Endothelial cell of umbilical vein (primary cell): Measurements from ENCODE around the gene KIF23. TPM values are rescaled to one million over a fixed set of nuclear protein-coding genes. Genes with fewer than 3 reads are reported as not detected.
"Not testable (repeated sequence)": the region's sequence is repeated elsewhere in the genome, so short reads cannot be mapped to it uniquely, and the experiment has no call there.

Source experiments
- BruUV-seq: library from RNA; stranded (reverse); fragments of 400-500 nt; replicated peaks from 2 replicates; lab custom pipeline; 2021; lab: Mats Ljungman, UMichigan
- CTCF ChIA-PET: fragments of 300-600, 350-600 bp; sonication (Branson Sonifier 250); formaldehyde crosslinking; loops from one replicate; lab custom pipeline; 2021; ENCODE audit warnings: antibody characterized with exemption, inconsistent platforms; lab: Charles Lee
- POLR2A ChIA-PET: fragments of 300-600, 350-600 bp; sonication (Branson Sonifier 250); formaldehyde crosslinking; loops from one replicate; lab custom pipeline; 2021; ENCODE audit warnings: antibody characterized with exemption, inconsistent platforms; lab: Charles Lee
- DNase-seq: peaks from one replicate; pipeline ENCODE4 v3.0.0-alpha.2; 2011; ENCODE audit warnings: low read depth, low spot score
- FAIRE-seq: peaks from 2 replicates; lab custom pipeline; 2011; peaks lifted over from hg19 to GRCh38; lab: Jason Lieb, UNC
- H2AFZ ChIP-seq: 2 replicates; pipeline ENCODE4 v1.6.0; 2012; ENCODE audit warnings: low read depth, low read length, control low read depth, inconsistent platforms
- H3K27ac ChIP-seq: 2 replicates; pipeline ENCODE4 v1.5.1; 2011; ENCODE audit warnings: low read depth, mild to moderate bottlenecking, control low read depth, low read length, moderate library complexity; ENCODE audit not compliant: insufficient read depth
- H3K27me3 ChIP-seq, 2 experiments: 2 replicates each; pipeline versions ENCODE4 v1.6.0 to v1.6.1; 2011; ENCODE audit warnings: low read length in 2 of 2, mixed read lengths in 1 of 2; ENCODE audit not compliant: control insufficient read depth in 2 of 2, insufficient read depth in 2 of 2
- H3K36me3 ChIP-seq, 2 experiments: 2 replicates in 1 of 2; 3 replicates in 1 of 2; pipeline ENCODE4 v1.5.1; 2011; ENCODE audit warnings: low read length in 2 of 2, mild to moderate bottlenecking in 1 of 2, moderate library complexity in 1 of 2; ENCODE audit not compliant: control insufficient read depth in 2 of 2, insufficient read depth in 2 of 2; ENCODE audit errors: extremely low read depth in 1 of 2
- H3K4me1 ChIP-seq: 3 replicates; pipeline ENCODE4 v1.5.1; 2011; ENCODE audit warnings: mild to moderate bottlenecking, low read length; ENCODE audit not compliant: control insufficient read depth, insufficient read depth; ENCODE audit errors: extremely low read depth
- H3K4me2 ChIP-seq: 2 replicates; pipeline ENCODE4 v1.6.1; 2011; ENCODE audit warnings: low read length, control low read depth, mixed read lengths; ENCODE audit not compliant: insufficient read depth
- H3K4me3 ChIP-seq, 3 experiments: fragments of 200-600 bp in 1 of 3; sonication (generic), shearing (Covaris generic) in 1 of 3; replicated peaks in 1 of 3; 2 replicates each; pipeline ENCODE4 v1.5.1; 2011 to 2016; ENCODE audit warnings: control low read depth in 3 of 3, low read length in 3 of 3, mild to moderate bottlenecking in 2 of 3, inconsistent platforms in 1 of 3, low read depth in 1 of 3, moderate library complexity in 1 of 3; ENCODE audit not compliant: insufficient read depth in 1 of 3
- H3K79me2 ChIP-seq: 2 replicates; pipeline ENCODE4 v1.6.0; 2012; ENCODE audit warnings: low read length, inconsistent platforms; ENCODE audit not compliant: control insufficient read depth, insufficient read depth
- H3K9ac ChIP-seq: replicated peaks from 2 replicates; pipeline ENCODE3; 2011; ENCODE audit warnings: low read length, control low read depth; ENCODE audit not compliant: insufficient read depth; ENCODE audit errors: extremely low read depth
- H3K9me1 ChIP-seq: replicated peaks from 3 replicates; pipeline ENCODE4 v1.6.0; 2011; ENCODE audit warnings: mild to moderate bottlenecking, low read length; ENCODE audit not compliant: control insufficient read depth, insufficient read depth; ENCODE audit errors: extremely low read depth
- H3K9me3 ChIP-seq: replicated peaks from 2 replicates; pipeline ENCODE4 v1.5.1; 2012; ENCODE audit warnings: low read length, inconsistent platforms; ENCODE audit not compliant: control insufficient read depth, insufficient read depth
- H4K20me1 ChIP-seq: replicated peaks from 2 replicates; pipeline ENCODE3; 2011; ENCODE audit warnings: mild to moderate bottlenecking, low read length; ENCODE audit not compliant: control insufficient read depth, insufficient read depth; ENCODE audit errors: extremely low read depth
- EZH2 ChIP-seq: IDR thresholded peaks from 2 replicates; pipeline ENCODE4 v1.6.1; 2012; ENCODE audit warnings: borderline replicate concordance, low read depth, mild to moderate bottlenecking, moderate library complexity, low read length, inconsistent platforms; ENCODE audit not compliant: severe bottlenecking
- FOS ChIP-seq: IDR thresholded peaks from 2 replicates; pipeline ENCODE4 v1.6.1; 2011; ENCODE audit warnings: mild to moderate bottlenecking, low read length, moderate library complexity, borderline replicate concordance; ENCODE audit not compliant: insufficient read depth
- GATA2 ChIP-seq: IDR thresholded peaks from 2 replicates; pipeline ENCODE4 v1.7.0; 2011; ENCODE audit warnings: low read depth, mild to moderate bottlenecking, moderate library complexity, mixed read lengths, low read length; ENCODE audit not compliant: insufficient read length, insufficient read depth
- JUN ChIP-seq: IDR thresholded peaks from 2 replicates; pipeline ENCODE4 v1.6.1; 2011; ENCODE audit warnings: borderline replicate concordance, low read depth; ENCODE audit not compliant: insufficient read length, insufficient read depth
- MYC ChIP-seq: IDR thresholded peaks from one replicate; pipeline ENCODE4 v1.6.1; 2011; ENCODE audit warnings: mild to moderate bottlenecking, low read depth, low read length
- POLR2A ChIP-seq: IDR thresholded peaks from 2 replicates; pipeline ENCODE4 v1.6.1; 2012; ENCODE audit warnings: low read depth, mild to moderate bottlenecking, control low read depth, low read length
- POLR2AphosphoS5 ChIP-seq: IDR thresholded peaks from 2 replicates; pipeline ENCODE4 v1.6.1; 2012; ENCODE audit warnings: low read depth, mild to moderate bottlenecking, control low read depth, low read length, moderate library complexity; ENCODE audit not compliant: insufficient read depth
- dilution Hi-C: fragments of 300-500 bp; cut with MboI; formaldehyde crosslinking; loops from one replicate; pipeline ENCODE4 v1.15.0; 2019; ENCODE audit warnings: low sequenced_read_pairs; ENCODE audit not compliant: extremely low pct_ligation_motif_present
- intact Hi-C: fragments of 100-400 bp; cut with micrococcal nuclease; formaldehyde crosslinking; loops from one replicate; pipeline ENCODE4 v1.10.0; 2022
- polyA plus RNA-seq, 4 experiments: library from polyadenylated mRNA; depleted of rRNA in 3 of 4; stranded (reverse) in 3 of 4; unstranded in 1 of 4; fragments of >200 nt; gene quantifications; 2 replicates each; pipeline versions ENCODE4 v1.2.1 to v1.2.3, GENCODE V29; 2011 to 2012; ENCODE audit warnings: missing spikeins in 1 of 4
- total RNA-seq: library from RNA; stranded (reverse); gene quantifications from 2 replicates; pipeline ENCODE4 v1.2.3, GENCODE V29; 2021
- TF ChIP-seq, protein P1 (sequence below), 2 donors: IDR thresholded peaks; 1 replicate in 1 of 2; 2 replicates in 1 of 2; pipeline ENCODE4 v1.5.1; 2011; ENCODE audit warnings: low read length in 2 of 2, mild to moderate bottlenecking in 2 of 2, moderate library complexity in 2 of 2, control low read depth in 1 of 2, inconsistent platforms in 1 of 2, low read depth in 1 of 2; ENCODE audit not compliant: insufficient read depth in 1 of 2; ENCODE audit errors: extremely low read depth in 1 of 2

Gene KIF23
- total and polyA plus RNA-seq, 2 donors (not counting 3 experiments of a cell fraction or from before 2014, with no cell fraction given): 25.4 to 64.7 TPM

DNA sequence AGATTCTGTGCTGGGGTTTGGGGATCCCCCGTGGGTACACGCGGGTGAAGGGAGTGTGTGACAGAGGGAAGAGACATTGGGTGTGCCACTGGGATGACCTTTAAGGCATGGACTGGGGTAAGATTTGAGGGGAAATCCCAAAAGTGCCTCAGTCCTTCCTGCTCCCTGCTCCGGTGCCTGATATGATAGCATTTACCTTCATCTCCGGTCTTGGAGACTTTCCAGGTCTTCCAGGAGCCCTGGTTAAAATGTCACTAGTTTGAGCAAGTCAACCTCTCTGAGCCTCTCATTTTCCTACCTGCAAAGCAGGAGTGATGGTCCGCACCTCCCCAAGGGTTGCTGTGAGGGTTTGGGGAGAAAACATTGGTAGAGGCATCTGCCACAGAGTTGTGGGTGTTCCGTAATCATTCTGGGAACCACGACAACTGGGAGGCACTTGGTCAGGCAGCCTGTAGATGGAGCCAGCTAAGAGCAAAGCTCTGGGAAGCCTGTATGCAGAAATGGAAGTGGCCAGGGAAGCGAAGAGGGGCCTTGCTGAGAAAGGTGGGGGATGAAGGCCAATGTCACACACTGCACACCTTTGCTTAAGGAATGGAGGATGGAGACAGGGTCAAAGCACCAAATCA lies 33.9 kb upstream of the KIF23 start:
- intact Hi-C loops (no loop called here), dilution Hi-C loops (no loop called here)
- H3K9me3 ChIP-seq: no peaks in the 10 kb centered on the region
- no peak overlapping the region for H2AFZ ChIP-seq
- BruUV-seq: no TSS peak
- H3K9ac ChIP-seq: no peak overlapping the region
- peaks cover 0 to 3% of the 10 kb centered on the region in 2 experiments for H3K27me3 ChIP-seq
- H3K4me2 ChIP-seq: no peak overlapping the region
- POLR2A ChIA-PET: no interaction called here
- H3K27ac ChIP-seq: no peak overlapping the region
- TF ChIP-seq, protein P1, sequence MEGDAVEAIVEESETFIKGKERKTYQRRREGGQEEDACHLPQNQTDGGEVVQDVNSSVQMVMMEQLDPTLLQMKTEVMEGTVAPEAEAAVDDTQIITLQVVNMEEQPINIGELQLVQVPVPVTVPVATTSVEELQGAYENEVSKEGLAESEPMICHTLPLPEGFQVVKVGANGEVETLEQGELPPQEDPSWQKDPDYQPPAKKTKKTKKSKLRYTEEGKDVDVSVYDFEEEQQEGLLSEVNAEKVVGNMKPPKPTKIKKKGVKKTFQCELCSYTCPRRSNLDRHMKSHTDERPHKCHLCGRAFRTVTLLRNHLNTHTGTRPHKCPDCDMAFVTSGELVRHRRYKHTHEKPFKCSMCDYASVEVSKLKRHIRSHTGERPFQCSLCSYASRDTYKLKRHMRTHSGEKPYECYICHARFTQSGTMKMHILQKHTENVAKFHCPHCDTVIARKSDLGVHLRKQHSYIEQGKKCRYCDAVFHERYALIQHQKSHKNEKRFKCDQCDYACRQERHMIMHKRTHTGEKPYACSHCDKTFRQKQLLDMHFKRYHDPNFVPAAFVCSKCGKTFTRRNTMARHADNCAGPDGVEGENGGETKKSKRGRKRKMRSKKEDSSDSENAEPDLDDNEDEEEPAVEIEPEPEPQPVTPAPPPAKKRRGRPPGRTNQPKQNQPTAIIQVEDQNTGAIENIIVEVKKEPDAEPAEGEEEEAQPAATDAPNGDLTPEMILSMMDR (IDR thresholded peaks at IDR 0.05; ENCODE audit: extremely low read depth in 1 of 2, insufficient read depth in 1 of 2, low read depth in 1 of 2, low read length in 2 of 2): peak in 1 of 2 donors; percentile 9
- TF ChIP-seq POLR2AphosphoS5: no peak
- no peak for TF ChIP-seq MYC
- TF ChIP-seq JUN: no peak
- CTCF ChIA-PET: interaction anchor here (2.2 kb wide), 1 partner anchor 14 kb away, joined by 13 read pairs; no protein-coding TSS in a partner anchor
- no peaks in the 10 kb centered on the region for H3K79me2 ChIP-seq
- H4K20me1 ChIP-seq: no peaks in the 10 kb centered on the region
- no peak for DNase-seq
- H3K4me1 ChIP-seq: no peaks in the 10 kb centered on the region
- H3K4me3 ChIP-seq: no peak overlapping the region
- no peaks in the 10 kb centered on the region for H3K9me1 ChIP-seq
- FAIRE-seq: no peak
- no peaks in the 10 kb centered on the region for H3K36me3 ChIP-seq

DNA sequence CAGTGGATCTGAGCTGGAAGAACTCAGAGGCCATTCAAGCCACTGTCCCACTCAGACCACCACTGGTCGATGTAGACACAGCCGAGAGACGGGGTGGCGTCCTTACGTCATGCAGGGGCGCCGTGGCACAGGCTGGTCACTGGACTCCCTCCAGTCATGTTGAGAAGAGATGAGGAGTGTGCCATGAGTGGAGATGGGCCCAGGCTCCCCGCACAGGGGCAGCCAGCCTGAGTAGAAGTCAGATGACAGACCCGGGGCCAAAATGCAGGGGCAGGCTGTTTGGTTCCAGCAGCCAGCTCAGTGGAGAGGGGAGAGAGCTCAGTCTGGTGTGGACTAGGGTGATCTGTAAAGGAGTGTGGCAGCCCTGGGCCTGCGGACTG lies 33.4 kb upstream of the KIF23 start:
- Histone ChIP-seq H3K4me1 (no peaks in the 10 kb centered on the region), H3K36me3 (no peaks in the 10 kb centered on the region), H3K79me2 (no peaks in the 10 kb centered on the region), H2AFZ (no peak overlapping the region), H3K4me2 (no peak overlapping the region), H3K27ac (no peak overlapping the region), H3K27me3 (peaks cover 0 to 3% of the 10 kb centered on the region in 2 experiments), H4K20me1 (no peaks in the 10 kb centered on the region), H3K4me3 (no peak overlapping the region), H3K9me3 (no peaks in the 10 kb centered on the region), H3K9me1 (no peaks in the 10 kb centered on the region), H3K9ac (no peak overlapping the region)
- no peak for TF ChIP-seq GATA2
- TF ChIP-seq JUN: no peak
- no peak for TF ChIP-seq FOS
- no peak for TF ChIP-seq EZH2
- no peak for TF ChIP-seq POLR2A
- TF ChIP-seq POLR2AphosphoS5: no peak
- POLR2A ChIA-PET: no interaction called here
- FAIRE-seq (no peak), DNase-seq (no peak)
- dilution Hi-C loops: no loop called here
- intact Hi-C loops: no loop called here
- BruUV-seq: no TSS peak
- CTCF ChIA-PET: interaction anchor here (2.2 kb wide), 1 partner anchor 13 kb away, joined by 13 read pairs; no protein-coding TSS in a partner anchor

DNA sequence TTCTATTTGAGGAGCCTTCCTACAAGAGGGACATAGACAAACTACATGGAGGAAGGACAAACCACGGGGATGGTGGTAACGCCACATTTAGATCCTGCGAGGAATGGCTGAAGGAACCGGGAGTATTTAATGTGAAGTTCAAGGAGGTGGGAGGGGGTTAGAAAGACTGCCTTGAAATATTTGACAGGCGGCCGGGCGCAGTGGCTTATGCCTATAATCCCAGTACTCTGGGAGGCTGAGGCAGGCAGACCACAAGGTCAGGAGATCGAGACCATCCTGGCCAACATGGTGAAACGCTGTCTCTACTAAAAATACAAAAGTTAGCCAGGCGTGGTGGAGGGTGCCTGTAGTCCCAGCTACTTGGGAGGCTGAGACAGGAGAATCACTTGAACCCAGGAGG lies 32.0 kb upstream of the KIF23 start:
- H2AFZ ChIP-seq, intact Hi-C loops, H3K9ac ChIP-seq, H3K9me3 ChIP-seq, H3K9me1 ChIP-seq, H3K4me2 ChIP-seq, BruUV-seq, H3K4me1 ChIP-seq, H3K79me2 ChIP-seq, dilution Hi-C loops, H3K27ac ChIP-seq, DNase-seq, POLR2A ChIA-PET, H3K36me3 ChIP-seq, FAIRE-seq, H3K27me3 ChIP-seq, H4K20me1 ChIP-seq, H3K4me3 ChIP-seq: not testable (repeated sequence)
- CTCF ChIA-PET: interaction anchor here (2.2 kb wide), 1 partner anchor 12 kb away, joined by 13 read pairs; no protein-coding TSS in a partner anchor
